Endothelial cell of umbilical vein (primary cell): ENCODE results near the gene ZBTB32. TPM values are rescaled to one million over a fixed set of nuclear protein-coding genes. Genes with fewer than 3 reads are reported as not detected.

Source experiments
- BruUV-seq: library from RNA; stranded (reverse); fragments of 400-500 nt; replicated peaks from 2 replicates; lab custom pipeline; 2021; lab: Mats Ljungman, UMichigan
- CTCF ChIA-PET: fragments of 300-600, 350-600 bp; sonication (Branson Sonifier 250); formaldehyde crosslinking; loops from one replicate; lab custom pipeline; 2021; ENCODE audit warnings: antibody characterized with exemption, inconsistent platforms; lab: Charles Lee
- POLR2A ChIA-PET: fragments of 300-600, 350-600 bp; sonication (Branson Sonifier 250); formaldehyde crosslinking; loops from one replicate; lab custom pipeline; 2021; ENCODE audit warnings: antibody characterized with exemption, inconsistent platforms; lab: Charles Lee
- DNase-seq: peaks from one replicate; pipeline ENCODE4 v3.0.0-alpha.2; 2011; ENCODE audit warnings: low read depth, low spot score
- FAIRE-seq: peaks from 2 replicates; lab custom pipeline; 2011; peaks lifted over from hg19 to GRCh38; lab: Jason Lieb, UNC
- H2AFZ ChIP-seq: 2 replicates; pipeline ENCODE4 v1.6.0; 2012; ENCODE audit warnings: low read depth, low read length, control low read depth, inconsistent platforms
- H3K27ac ChIP-seq: 2 replicates; pipeline ENCODE4 v1.5.1; 2011; ENCODE audit warnings: low read depth, mild to moderate bottlenecking, control low read depth, low read length, moderate library complexity; ENCODE audit not compliant: insufficient read depth
- H3K27me3 ChIP-seq, 2 experiments: 2 replicates each; pipeline versions ENCODE4 v1.6.0 to v1.6.1; 2011; ENCODE audit warnings: low read length in 2 of 2, mixed read lengths in 1 of 2; ENCODE audit not compliant: control insufficient read depth in 2 of 2, insufficient read depth in 2 of 2
- H3K36me3 ChIP-seq, 2 experiments: 2 replicates in 1 of 2; 3 replicates in 1 of 2; pipeline ENCODE4 v1.5.1; 2011; ENCODE audit warnings: low read length in 2 of 2, mild to moderate bottlenecking in 1 of 2, moderate library complexity in 1 of 2; ENCODE audit not compliant: control insufficient read depth in 2 of 2, insufficient read depth in 2 of 2; ENCODE audit errors: extremely low read depth in 1 of 2
- H3K4me1 ChIP-seq: 3 replicates; pipeline ENCODE4 v1.5.1; 2011; ENCODE audit warnings: mild to moderate bottlenecking, low read length; ENCODE audit not compliant: control insufficient read depth, insufficient read depth; ENCODE audit errors: extremely low read depth
- H3K4me2 ChIP-seq: 2 replicates; pipeline ENCODE4 v1.6.1; 2011; ENCODE audit warnings: low read length, control low read depth, mixed read lengths; ENCODE audit not compliant: insufficient read depth
- H3K4me3 ChIP-seq, 3 experiments: fragments of 200-600 bp in 1 of 3; sonication (generic), shearing (Covaris generic) in 1 of 3; replicated peaks in 1 of 3; 2 replicates each; pipeline ENCODE4 v1.5.1; 2011 to 2016; ENCODE audit warnings: control low read depth in 3 of 3, low read length in 3 of 3, mild to moderate bottlenecking in 2 of 3, inconsistent platforms in 1 of 3, low read depth in 1 of 3, moderate library complexity in 1 of 3; ENCODE audit not compliant: insufficient read depth in 1 of 3
- H3K79me2 ChIP-seq: 2 replicates; pipeline ENCODE4 v1.6.0; 2012; ENCODE audit warnings: low read length, inconsistent platforms; ENCODE audit not compliant: control insufficient read depth, insufficient read depth
- H3K9ac ChIP-seq: replicated peaks from 2 replicates; pipeline ENCODE3; 2011; ENCODE audit warnings: low read length, control low read depth; ENCODE audit not compliant: insufficient read depth; ENCODE audit errors: extremely low read depth
- H3K9me1 ChIP-seq: replicated peaks from 3 replicates; pipeline ENCODE4 v1.6.0; 2011; ENCODE audit warnings: mild to moderate bottlenecking, low read length; ENCODE audit not compliant: control insufficient read depth, insufficient read depth; ENCODE audit errors: extremely low read depth
- H3K9me3 ChIP-seq: replicated peaks from 2 replicates; pipeline ENCODE4 v1.5.1; 2012; ENCODE audit warnings: low read length, inconsistent platforms; ENCODE audit not compliant: control insufficient read depth, insufficient read depth
- H4K20me1 ChIP-seq: replicated peaks from 2 replicates; pipeline ENCODE3; 2011; ENCODE audit warnings: mild to moderate bottlenecking, low read length; ENCODE audit not compliant: control insufficient read depth, insufficient read depth; ENCODE audit errors: extremely low read depth
- EZH2 ChIP-seq: IDR thresholded peaks from 2 replicates; pipeline ENCODE4 v1.6.1; 2012; ENCODE audit warnings: borderline replicate concordance, low read depth, mild to moderate bottlenecking, moderate library complexity, low read length, inconsistent platforms; ENCODE audit not compliant: severe bottlenecking
- FOS ChIP-seq: IDR thresholded peaks from 2 replicates; pipeline ENCODE4 v1.6.1; 2011; ENCODE audit warnings: mild to moderate bottlenecking, low read length, moderate library complexity, borderline replicate concordance; ENCODE audit not compliant: insufficient read depth
- GATA2 ChIP-seq: IDR thresholded peaks from 2 replicates; pipeline ENCODE4 v1.7.0; 2011; ENCODE audit warnings: low read depth, mild to moderate bottlenecking, moderate library complexity, mixed read lengths, low read length; ENCODE audit not compliant: insufficient read length, insufficient read depth
- JUN ChIP-seq: IDR thresholded peaks from 2 replicates; pipeline ENCODE4 v1.6.1; 2011; ENCODE audit warnings: borderline replicate concordance, low read depth; ENCODE audit not compliant: insufficient read length, insufficient read depth
- MYC ChIP-seq: IDR thresholded peaks from one replicate; pipeline ENCODE4 v1.6.1; 2011; ENCODE audit warnings: mild to moderate bottlenecking, low read depth, low read length
- POLR2A ChIP-seq: IDR thresholded peaks from 2 replicates; pipeline ENCODE4 v1.6.1; 2012; ENCODE audit warnings: low read depth, mild to moderate bottlenecking, control low read depth, low read length
- POLR2AphosphoS5 ChIP-seq: IDR thresholded peaks from 2 replicates; pipeline ENCODE4 v1.6.1; 2012; ENCODE audit warnings: low read depth, mild to moderate bottlenecking, control low read depth, low read length, moderate library complexity; ENCODE audit not compliant: insufficient read depth
- dilution Hi-C: fragments of 300-500 bp; cut with MboI; formaldehyde crosslinking; loops from one replicate; pipeline ENCODE4 v1.15.0; 2019; ENCODE audit warnings: low sequenced_read_pairs; ENCODE audit not compliant: extremely low pct_ligation_motif_present
- intact Hi-C: fragments of 100-400 bp; cut with micrococcal nuclease; formaldehyde crosslinking; loops from one replicate; pipeline ENCODE4 v1.10.0; 2022
- polyA plus RNA-seq, 4 experiments: library from polyadenylated mRNA; depleted of rRNA in 3 of 4; stranded (reverse) in 3 of 4; unstranded in 1 of 4; fragments of >200 nt; gene quantifications; 2 replicates each; pipeline versions ENCODE4 v1.2.1 to v1.2.3, GENCODE V29; 2011 to 2012; ENCODE audit warnings: missing spikeins in 1 of 4
- total RNA-seq: library from RNA; stranded (reverse); gene quantifications from 2 replicates; pipeline ENCODE4 v1.2.3, GENCODE V29; 2021
- TF ChIP-seq, protein P1 (sequence below), 2 donors: IDR thresholded peaks; 1 replicate in 1 of 2; 2 replicates in 1 of 2; pipeline ENCODE4 v1.5.1; 2011; ENCODE audit warnings: low read length in 2 of 2, mild to moderate bottlenecking in 2 of 2, moderate library complexity in 2 of 2, control low read depth in 1 of 2, inconsistent platforms in 1 of 2, low read depth in 1 of 2; ENCODE audit not compliant: insufficient read depth in 1 of 2; ENCODE audit errors: extremely low read depth in 1 of 2
- TF ChIP-seq, protein P2 (sequence below): IDR thresholded peaks from 2 replicates; pipeline ENCODE4 v1.6.1; 2011; ENCODE audit not compliant: insufficient read depth, insufficient read length

ZBTB32 gene
- total and polyA plus RNA-seq, 2 donors (not counting 3 experiments of a cell fraction or from before 2014, with no cell fraction given), result not detected

DNA sequence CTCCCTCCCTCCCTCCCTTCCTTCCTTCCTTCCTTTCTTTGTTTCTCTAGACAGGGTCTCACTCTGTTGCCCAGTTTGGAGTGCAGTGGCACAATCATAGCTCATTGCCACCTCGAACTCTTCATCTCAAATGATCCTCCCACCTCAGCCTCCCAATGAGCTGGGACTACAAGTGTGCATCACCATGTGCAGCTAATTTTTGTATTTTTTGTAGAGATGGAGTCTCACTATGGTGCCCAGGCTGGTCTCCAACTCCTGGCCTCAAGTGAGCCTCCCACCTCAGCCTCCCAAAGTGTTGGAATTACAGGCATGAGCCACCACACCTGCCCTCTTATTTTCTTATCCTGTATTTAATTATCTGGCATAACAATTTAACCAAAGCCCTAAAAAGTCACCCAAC is 33.7 kb upstream of the ZBTB32 start:
- no peak overlapping the region for H3K4me3 ChIP-seq
- H3K9ac ChIP-seq, result no peak overlapping the region
- no peaks in the 10 kb centered on the region for H3K36me3 ChIP-seq
- no peak overlapping the region for H3K27ac ChIP-seq
- no peak for DNase-seq
- intact Hi-C loops, result no loop called here
- H4K20me1 ChIP-seq, result no peaks in the 10 kb centered on the region
- H3K9me1 ChIP-seq, result no peaks in the 10 kb centered on the region
- TF ChIP-seq, protein P1, sequence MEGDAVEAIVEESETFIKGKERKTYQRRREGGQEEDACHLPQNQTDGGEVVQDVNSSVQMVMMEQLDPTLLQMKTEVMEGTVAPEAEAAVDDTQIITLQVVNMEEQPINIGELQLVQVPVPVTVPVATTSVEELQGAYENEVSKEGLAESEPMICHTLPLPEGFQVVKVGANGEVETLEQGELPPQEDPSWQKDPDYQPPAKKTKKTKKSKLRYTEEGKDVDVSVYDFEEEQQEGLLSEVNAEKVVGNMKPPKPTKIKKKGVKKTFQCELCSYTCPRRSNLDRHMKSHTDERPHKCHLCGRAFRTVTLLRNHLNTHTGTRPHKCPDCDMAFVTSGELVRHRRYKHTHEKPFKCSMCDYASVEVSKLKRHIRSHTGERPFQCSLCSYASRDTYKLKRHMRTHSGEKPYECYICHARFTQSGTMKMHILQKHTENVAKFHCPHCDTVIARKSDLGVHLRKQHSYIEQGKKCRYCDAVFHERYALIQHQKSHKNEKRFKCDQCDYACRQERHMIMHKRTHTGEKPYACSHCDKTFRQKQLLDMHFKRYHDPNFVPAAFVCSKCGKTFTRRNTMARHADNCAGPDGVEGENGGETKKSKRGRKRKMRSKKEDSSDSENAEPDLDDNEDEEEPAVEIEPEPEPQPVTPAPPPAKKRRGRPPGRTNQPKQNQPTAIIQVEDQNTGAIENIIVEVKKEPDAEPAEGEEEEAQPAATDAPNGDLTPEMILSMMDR (IDR thresholded peaks at IDR 0.05; ENCODE audit: extremely low read depth in 1 of 2, insufficient read depth in 1 of 2, low read depth in 1 of 2, low read length in 2 of 2), result no peak
- no peak for TF ChIP-seq JUN
- TF ChIP-seq GATA2, result no peak
- no peak for TF ChIP-seq POLR2A
- no peak for TF ChIP-seq POLR2AphosphoS5
- TF ChIP-seq FOS, result no peak
- TF ChIP-seq, protein P2, sequence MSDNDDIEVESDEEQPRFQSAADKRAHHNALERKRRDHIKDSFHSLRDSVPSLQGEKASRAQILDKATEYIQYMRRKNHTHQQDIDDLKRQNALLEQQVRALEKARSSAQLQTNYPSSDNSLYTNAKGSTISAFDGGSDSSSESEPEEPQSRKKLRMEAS, result no peak
- TF ChIP-seq EZH2, result no peak
- TF ChIP-seq MYC, result no peak
- ChIA-PET POLR2A (no interaction called here), CTCF (no interaction called here)
- no peaks in the 10 kb centered on the region for H3K4me1 ChIP-seq
- FAIRE-seq, result no peak
- no TSS peak for BruUV-seq
- peaks cover 2 to 6% of the 10 kb centered on the region in 2 experiments for H3K27me3 ChIP-seq
- H3K4me2 ChIP-seq, result no peak overlapping the region
- no peak overlapping the region for H2AFZ ChIP-seq
- no peaks in the 10 kb centered on the region for H3K79me2 ChIP-seq
- dilution Hi-C loops, result no loop called here
- no peaks in the 10 kb centered on the region for H3K9me3 ChIP-seq
